ENCODE results near the gene STIM1.

GRCh38 chr11:3808861-3809623 is 46.4 kb upstream of the STIM1 start:
- TF ChIP-seq CTCF (IDR thresholded peaks at IDR 0.05; ENCODE audit: low read depth, low read length, poor library complexity, severe bottlenecking) (peak; percentile 69), EZH2phosphoT487 (IDR thresholded peaks at IDR 0.05; ENCODE audit: borderline replicate concordance, low read length) (no peak)
